ENCODE data around the gene HMCN2.

Gene HMCN2

GRCh38 chr9:130265431-130266235 lies at the start of gene HMCN2:
Gene HMCN2 (plus strand): TSS chr9:130265760. CDS start chr9:130265879, 119 bp downstream.
- no peak within 1 kb of the TSS for H3K4me3 ChIP-seq

GRCh38 chr9:130217838-130218237 lies 47.7 kb upstream of the HMCN2 start:
- H3K9me3 ChIP-seq: no peaks in the 10 kb centered on the region
- H3K27me3 ChIP-seq: no peaks in the 10 kb centered on the region
- no peak overlapping the region for H3K4me2 ChIP-seq
- peaks cover 30% of the 10 kb centered on the region for H3K36me3 ChIP-seq
- no peak for TF ChIP-seq Cebpa-rat (IDR thresholded peaks at IDR 0.05)
- H3K4me1 ChIP-seq: peaks cover 49% of the 10 kb centered on the region
- H3K4me3 ChIP-seq: no peak overlapping the region
- H3K27ac ChIP-seq: no peak overlapping the region
- peaks cover 66% of the 10 kb centered on the region for H4K20me1 ChIP-seq
- H3K9ac ChIP-seq: no peak overlapping the region

More at GRCh38 chr9:130265431-130266235, at the start of gene HMCN2:
- Histone ChIP-seq H3K27me3 (peaks cover 62% of the 10 kb centered on the region), H3K9ac (no peak within 1 kb of the TSS), H3K27ac (no peak within 1 kb of the TSS), H3K36me3 (no peaks in the 10 kb centered on the region), H3K9me3 (no peaks in the 10 kb centered on the region), H3K4me2 (peak within 1 kb of the TSS; percentile 2; the same call in 1 of the 2 replicates), H4K20me1 (peaks cover 14% of the 10 kb centered on the region; the same call in 1 of the 2 replicates), H3K4me1 (peaks cover 13% of the 10 kb centered on the region; the same call in 1 of the 2 replicates)
- TF ChIP-seq Cebpa-rat (IDR thresholded peaks at IDR 0.05): no peak

GRCh38 chr9:130219661-130220096 lies 45.9 kb upstream of the HMCN2 start:
- TF ChIP-seq Cebpa-rat (IDR thresholded peaks at IDR 0.05): no peak
- Histone ChIP-seq H3K9me3 (no peaks in the 10 kb centered on the region), H3K27me3 (no peaks in the 10 kb centered on the region), H3K36me3 (peaks cover 44% of the 10 kb centered on the region), H3K9ac (no peak overlapping the region), H3K27ac (peak overlapping the region; percentile 41; the same call in 1 of the 2 replicates), H3K4me1 (peaks cover 31% of the 10 kb centered on the region), H3K4me3 (no peak overlapping the region), H4K20me1 (peaks cover 48% of the 10 kb centered on the region), H3K4me2 (no peak overlapping the region)

- no peak overlapping the region for H3K27ac ChIP-seq
- H3K4me1 ChIP-seq: peaks cover 24% of the 10 kb centered on the region
- peaks cover 41% of the 10 kb centered on the region for H4K20me1 ChIP-seq
- no peaks in the 10 kb centered on the region for H3K27me3 ChIP-seq
- H3K4me3 ChIP-seq: no peak overlapping the region
- no peak overlapping the region for H3K9ac ChIP-seq
- peak overlapping the region; percentile 12; the same call in 1 of the 2 replicates for H3K4me2 ChIP-seq
- peaks cover 51% of the 10 kb centered on the region for H3K36me3 ChIP-seq
- no peaks in the 10 kb centered on the region for H3K9me3 ChIP-seq
- TF ChIP-seq Cebpa-rat (IDR thresholded peaks at IDR 0.05): no peak
These were observed 45.2 kb upstream of the HMCN2 start for GRCh38 chr9:130220352-130220751.

- no peak overlapping the region for H3K4me3 ChIP-seq
- no peak overlapping the region for H3K9ac ChIP-seq
- no peak overlapping the region for H3K4me2 ChIP-seq
- no peaks in the 10 kb centered on the region for H3K27me3 ChIP-seq
- H3K4me1 ChIP-seq: peaks cover 16% of the 10 kb centered on the region
- no peak overlapping the region for H3K27ac ChIP-seq
- H3K36me3 ChIP-seq: peaks cover 73% of the 10 kb centered on the region
- no peak for TF ChIP-seq Cebpa-rat (IDR thresholded peaks at IDR 0.05)
- peaks cover 20% of the 10 kb centered on the region; the same call in 1 of the 2 replicates for H4K20me1 ChIP-seq
- peaks cover 10% of the 10 kb centered on the region for H3K9me3 ChIP-seq
These were observed 42.7 kb upstream of the HMCN2 start for GRCh38 chr9:130222833-130223232.

- H3K9me3 ChIP-seq: peaks cover 15% of the 10 kb centered on the region
- TF ChIP-seq Cebpa-rat (IDR thresholded peaks at IDR 0.05): no peak
- no peak overlapping the region for H3K4me3 ChIP-seq
- H4K20me1 ChIP-seq: 0 out of 2 replicates have a peak, but pooled peaks cover under 1% of the 10 kb centered on the region
- H3K9ac ChIP-seq: no peak overlapping the region
- H3K27me3 ChIP-seq: no peaks in the 10 kb centered on the region
- no peak overlapping the region for H3K4me2 ChIP-seq
- peaks cover 72% of the 10 kb centered on the region for H3K36me3 ChIP-seq
- H3K4me1 ChIP-seq: peaks cover 9% of the 10 kb centered on the region
- no peak overlapping the region for H3K27ac ChIP-seq
These were observed 40.5 kb upstream of the HMCN2 start for GRCh38 chr9:130225071-130225470.

GRCh38 chr9:130225586-130225985 lies 40.0 kb upstream of the HMCN2 start:
- Histone ChIP-seq H3K27me3 (no peaks in the 10 kb centered on the region), H3K9ac (no peak overlapping the region), H4K20me1 (no peaks in the 10 kb centered on the region), H3K4me1 (peaks cover 4% of the 10 kb centered on the region), H3K4me3 (no peak overlapping the region), H3K4me2 (no peak overlapping the region), H3K27ac (no peak overlapping the region), H3K9me3 (peaks cover 15% of the 10 kb centered on the region), H3K36me3 (peaks cover 77% of the 10 kb centered on the region)
- TF ChIP-seq Cebpa-rat (IDR thresholded peaks at IDR 0.05): no peak

- Histone ChIP-seq H3K9me3 (peaks cover 15% of the 10 kb centered on the region), H3K4me1 (no peaks in the 10 kb centered on the region), H3K36me3 (peaks cover 77% of the 10 kb centered on the region), H3K27me3 (no peaks in the 10 kb centered on the region), H3K9ac (no peak overlapping the region), H3K4me3 (no peak overlapping the region), H3K4me2 (no peak overlapping the region), H3K27ac (no peak overlapping the region), H4K20me1 (no peaks in the 10 kb centered on the region)
- TF ChIP-seq Cebpa-rat (IDR thresholded peaks at IDR 0.05): no peak
These were observed 39.4 kb upstream of the HMCN2 start for GRCh38 chr9:130226112-130226511.

GRCh38 chr9:130227833-130228232 lies 37.7 kb upstream of the HMCN2 start:
- H3K9ac ChIP-seq: no peak overlapping the region
- H3K4me1 ChIP-seq: no peaks in the 10 kb centered on the region
- no peak overlapping the region for H3K27ac ChIP-seq
- 0 out of 2 replicates have a peak, but pooled peaks cover 2% of the 10 kb centered on the region for H4K20me1 ChIP-seq
- no peak overlapping the region for H3K4me3 ChIP-seq
- no peaks in the 10 kb centered on the region for H3K27me3 ChIP-seq
- peaks cover 15% of the 10 kb centered on the region for H3K9me3 ChIP-seq
- TF ChIP-seq Cebpa-rat (IDR thresholded peaks at IDR 0.05): no peak
- peaks cover 86% of the 10 kb centered on the region for H3K36me3 ChIP-seq
- H3K4me2 ChIP-seq: no peak overlapping the region

- H3K9ac ChIP-seq: no peak overlapping the region
- 0 out of 2 replicates have a peak, but pooled peaks cover 5% of the 10 kb centered on the region for H4K20me1 ChIP-seq
- no peaks in the 10 kb centered on the region for H3K27me3 ChIP-seq
- no peak overlapping the region for H3K27ac ChIP-seq
- H3K4me2 ChIP-seq: no peak overlapping the region
- H3K4me3 ChIP-seq: no peak overlapping the region
- peaks cover 15% of the 10 kb centered on the region for H3K9me3 ChIP-seq
- H3K36me3 ChIP-seq: peaks cover 90% of the 10 kb centered on the region
- no peak for TF ChIP-seq Cebpa-rat (IDR thresholded peaks at IDR 0.05)
- H3K4me1 ChIP-seq: no peaks in the 10 kb centered on the region
These were observed 35.8 kb upstream of the HMCN2 start for GRCh38 chr9:130229759-130230158.

Measured in BLaER1 (cell line).